ENCODE measurements around the gene SREBF2.

The SREBF2 gene

DNA sequence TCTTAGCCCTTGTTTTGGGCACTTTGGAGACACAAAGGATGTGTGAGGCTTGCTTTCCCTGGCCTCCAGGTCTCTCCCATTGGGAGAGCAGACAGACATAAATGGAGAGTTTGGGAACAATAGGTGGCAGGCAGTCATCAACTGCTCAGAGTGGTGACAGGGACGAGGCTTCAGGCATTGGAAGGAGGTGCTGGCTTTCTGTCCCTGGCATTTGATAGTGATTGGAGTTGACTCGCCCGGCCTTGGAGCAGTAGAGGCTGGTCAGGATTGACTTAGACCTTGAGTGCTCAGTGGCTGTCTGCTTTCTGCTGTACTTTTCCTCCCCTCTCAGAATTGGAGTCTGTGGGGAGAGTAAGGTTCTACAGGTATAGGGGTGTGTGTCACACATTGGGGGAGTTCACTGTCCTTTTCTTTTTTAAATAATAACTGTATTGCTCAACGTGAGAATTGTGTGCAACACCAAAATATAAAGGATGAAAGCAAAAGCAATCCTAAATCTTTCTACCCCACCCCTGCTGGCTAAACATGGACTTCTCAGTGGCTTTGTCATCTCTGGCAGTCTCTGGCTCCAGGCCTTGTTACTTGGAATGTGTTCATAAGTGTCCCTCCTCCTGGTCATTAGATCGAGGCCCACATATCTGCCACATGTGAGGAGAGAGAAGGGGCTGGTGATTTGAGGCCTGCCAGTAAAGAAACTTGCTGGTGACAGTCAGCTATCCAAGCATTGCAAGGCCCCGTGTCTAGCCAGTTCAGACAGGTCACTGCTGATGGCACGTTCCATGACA lies 60.9 kb downstream of the SREBF2 start:
- Histone ChIP-seq H3K27me3 (ENCODE audit: control insufficient read depth, insufficient read depth, low read length) (no peaks in the 10 kb centered on the region), H3K36me3 (ENCODE audit: control insufficient read depth, insufficient read depth, low read length) (no peaks in the 10 kb centered on the region), H3K4me1 (no peaks in the 10 kb centered on the region), H3K9me3 (ENCODE audit: control insufficient read depth, low read length) (no peaks in the 10 kb centered on the region), H3K79me2 (no peaks in the 10 kb centered on the region), H3K27ac (no peak overlapping the region), H3K9ac (no peak overlapping the region), H3K4me2 (ENCODE audit: low read length) (no peak overlapping the region), H3K4me3 (ENCODE audit: low read depth, low read length) (no peak overlapping the region), H2AFZ (no peak overlapping the region)
- TF ChIP-seq, protein P1, sequence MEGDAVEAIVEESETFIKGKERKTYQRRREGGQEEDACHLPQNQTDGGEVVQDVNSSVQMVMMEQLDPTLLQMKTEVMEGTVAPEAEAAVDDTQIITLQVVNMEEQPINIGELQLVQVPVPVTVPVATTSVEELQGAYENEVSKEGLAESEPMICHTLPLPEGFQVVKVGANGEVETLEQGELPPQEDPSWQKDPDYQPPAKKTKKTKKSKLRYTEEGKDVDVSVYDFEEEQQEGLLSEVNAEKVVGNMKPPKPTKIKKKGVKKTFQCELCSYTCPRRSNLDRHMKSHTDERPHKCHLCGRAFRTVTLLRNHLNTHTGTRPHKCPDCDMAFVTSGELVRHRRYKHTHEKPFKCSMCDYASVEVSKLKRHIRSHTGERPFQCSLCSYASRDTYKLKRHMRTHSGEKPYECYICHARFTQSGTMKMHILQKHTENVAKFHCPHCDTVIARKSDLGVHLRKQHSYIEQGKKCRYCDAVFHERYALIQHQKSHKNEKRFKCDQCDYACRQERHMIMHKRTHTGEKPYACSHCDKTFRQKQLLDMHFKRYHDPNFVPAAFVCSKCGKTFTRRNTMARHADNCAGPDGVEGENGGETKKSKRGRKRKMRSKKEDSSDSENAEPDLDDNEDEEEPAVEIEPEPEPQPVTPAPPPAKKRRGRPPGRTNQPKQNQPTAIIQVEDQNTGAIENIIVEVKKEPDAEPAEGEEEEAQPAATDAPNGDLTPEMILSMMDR (IDR thresholded peaks at IDR 0.05): no peak

DNA sequence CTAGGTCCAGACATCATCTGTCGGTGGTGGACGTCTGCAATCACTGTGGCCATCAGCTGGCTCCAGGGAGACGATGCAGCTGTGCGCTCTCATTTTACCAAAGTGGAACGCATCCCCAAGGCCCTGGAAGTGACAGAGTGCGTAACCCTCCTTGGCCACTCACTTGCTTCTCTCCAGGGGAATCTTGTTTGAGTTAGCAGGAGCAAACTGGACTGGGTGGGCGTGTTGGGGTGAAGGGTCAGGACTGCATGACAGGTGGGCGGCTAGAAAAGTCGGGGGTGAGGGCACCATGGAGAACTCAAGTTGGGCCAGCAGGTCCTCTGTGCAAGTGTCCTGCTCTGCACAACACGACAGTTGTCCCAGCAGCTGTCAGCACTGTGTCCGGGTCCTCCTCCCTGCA lies 65.7 kb downstream of the SREBF2 start:
- Histone ChIP-seq H3K36me3 (ENCODE audit: control insufficient read depth, insufficient read depth, low read length) (no peaks in the 10 kb centered on the region), H3K4me1 (no peaks in the 10 kb centered on the region)
- TF ChIP-seq, protein P1 (IDR thresholded peaks at IDR 0.05): no peak

DNA sequence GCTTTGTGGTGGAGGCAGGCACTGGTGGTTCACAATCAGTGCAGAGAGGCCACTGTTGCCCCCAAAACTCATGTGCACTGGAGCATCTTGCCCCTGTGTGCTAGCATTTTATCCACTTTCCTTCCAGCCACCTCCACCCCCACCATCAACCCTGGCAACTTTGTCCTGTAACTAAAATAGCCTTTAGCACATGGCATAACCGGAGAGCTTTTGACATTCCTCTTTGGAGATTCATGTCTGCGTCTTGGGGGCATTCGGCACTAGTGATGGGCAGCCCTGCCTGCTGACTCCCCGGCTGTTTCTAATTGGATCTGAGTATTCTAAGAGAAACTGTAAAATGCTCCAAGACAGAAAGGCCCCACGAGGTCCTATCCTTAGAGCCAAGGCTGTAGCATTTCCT lies 66.2 kb downstream of the SREBF2 start:
- Histone ChIP-seq H3K36me3 (ENCODE audit: control insufficient read depth, insufficient read depth, low read length) (no peaks in the 10 kb centered on the region), H3K79me2 (no peaks in the 10 kb centered on the region), H3K4me1 (no peaks in the 10 kb centered on the region), H3K4me3 (ENCODE audit: low read depth, low read length) (no peak overlapping the region), H3K9me3 (ENCODE audit: control insufficient read depth, low read length) (no peaks in the 10 kb centered on the region), H3K9ac (no peak overlapping the region), H3K27ac (no peak overlapping the region), H2AFZ (no peak overlapping the region), H3K4me2 (ENCODE audit: low read length) (no peak overlapping the region), H3K27me3 (ENCODE audit: control insufficient read depth, insufficient read depth, low read length) (no peaks in the 10 kb centered on the region)
- TF ChIP-seq, protein P1 (IDR thresholded peaks at IDR 0.05): no peak

More for the DNA sequence above, 65.7 kb downstream of the SREBF2 start:
- Histone ChIP-seq H3K4me3 (ENCODE audit: low read depth, low read length) (no peak overlapping the region), H3K79me2 (no peaks in the 10 kb centered on the region), H3K9ac (no peak overlapping the region), H3K9me3 (ENCODE audit: control insufficient read depth, low read length) (no peaks in the 10 kb centered on the region), H2AFZ (no peak overlapping the region), H3K4me2 (ENCODE audit: low read length) (no peak overlapping the region), H3K27ac (no peak overlapping the region), H3K27me3 (ENCODE audit: control insufficient read depth, insufficient read depth, low read length) (no peaks in the 10 kb centered on the region)

DNA sequence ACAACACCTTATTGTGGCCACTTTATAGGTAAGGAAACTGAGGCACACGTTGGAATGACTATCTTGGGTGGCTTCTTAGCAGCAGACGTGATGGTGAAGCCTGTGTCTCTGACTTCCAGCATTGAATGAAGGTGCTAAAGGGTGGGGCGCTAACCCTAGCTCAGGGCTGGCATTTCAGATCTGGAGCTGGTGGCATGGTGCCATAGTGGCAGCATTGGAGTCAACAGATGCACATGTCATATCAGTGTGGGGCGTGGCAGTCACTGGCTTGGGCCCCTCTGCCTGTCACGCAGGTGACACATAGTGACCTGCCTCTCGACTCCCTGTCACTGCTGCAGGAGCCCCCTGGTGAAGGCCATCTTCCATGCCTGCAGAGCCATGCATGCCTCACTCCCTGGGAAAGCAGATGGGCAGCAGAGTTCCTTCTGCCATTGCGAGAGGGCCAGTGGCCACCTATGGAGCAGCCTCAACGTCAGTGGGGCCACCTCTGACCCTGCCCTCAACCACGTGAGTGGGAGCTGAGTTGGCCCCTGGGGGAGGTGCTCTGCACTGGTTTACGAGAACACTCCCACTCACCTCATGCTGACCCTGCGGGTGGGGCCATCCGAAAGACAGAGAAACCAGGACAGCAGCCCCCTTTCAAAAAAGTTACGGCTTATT lies 67.2 kb downstream of the SREBF2 start:
- no peaks in the 10 kb centered on the region for H3K79me2 ChIP-seq
- no peak overlapping the region for H3K4me2 ChIP-seq (ENCODE audit: low read length)
- no peaks in the 10 kb centered on the region for H3K4me1 ChIP-seq
- H3K27ac ChIP-seq: no peak overlapping the region
- H3K4me3 ChIP-seq (ENCODE audit: low read depth, low read length): no peak overlapping the region
- no peaks in the 10 kb centered on the region for H3K27me3 ChIP-seq (ENCODE audit: control insufficient read depth, insufficient read depth, low read length)
- no peaks in the 10 kb centered on the region for H3K36me3 ChIP-seq (ENCODE audit: control insufficient read depth, insufficient read depth, low read length)
- no peaks in the 10 kb centered on the region for H3K9me3 ChIP-seq (ENCODE audit: control insufficient read depth, low read length)
- TF ChIP-seq, protein P1 (IDR thresholded peaks at IDR 0.05): no peak
- H2AFZ ChIP-seq: no peak overlapping the region
- H3K9ac ChIP-seq: no peak overlapping the region

All from parathyroid adenoma (tissue), 2 donors.